ENCODE measurements around the gene FHL1. TPM values are rescaled to one million over a fixed set of nuclear protein-coding genes. Genes with fewer than 3 reads are reported as not detected.

FHL1 gene
- total RNA-seq, 1 donor from 2014 or later = 381 TPM

- peak; percentile 34 for DNase-seq (ENCODE audit: low spot score)
Observed at GRCh38 chrX:136251041-136251991, 104.0 kb downstream of the FHL1 start, which contains the start of gene MAP7D3. TSS of gene MAP7D3 (minus strand) at chrX:136251400. CDS start at chrX:136251358, 42 bp downstream.

GRCh38 chrX:136255541-136255940, 108.2 kb downstream of the FHL1 start:
- no peak for DNase-seq (ENCODE audit: low spot score)

- DNase-seq (ENCODE audit: low spot score) = no peak
Observed at GRCh38 chrX:136256026-136256425, 108.7 kb downstream of the FHL1 start.

- DNase-seq (ENCODE audit: low spot score) = no peak
Observed at GRCh38 chrX:136258951-136259350, 111.6 kb downstream of the FHL1 start.

- DNase-seq (ENCODE audit: low spot score) = no peak
Observed at GRCh38 chrX:136259543-136259942, 112.2 kb downstream of the FHL1 start.

- DNase-seq (ENCODE audit: low spot score) = no peak
Observed at GRCh38 chrX:136260776-136261175, 113.4 kb downstream of the FHL1 start.

Other genes starting within 250 kb of the FHL1 start
- gene MMGT1, start 173.5 kb upstream of the FHL1 start, total RNA-seq = 28.1 TPM
- 13.3 TPM for gene SLC9A6, start 162.1 kb upstream of the FHL1 start, total RNA-seq
- 6.3 TPM for gene MAP7D3, start 103.9 kb downstream of the FHL1 start, total RNA-seq
- gene ADGRG4, start 153.4 kb downstream of the FHL1 start, total RNA-seq = not detected

All from mucosa of gallbladder (tissue), 1 donor.